Spleen (tissue), 7 donors: ENCODE data around the gene DNAL4.

Experiments used
- CTCF ChIP-seq, 11 experiments: fragments of 200-600 bp in 7 of 11; fragments of 450-650 bp in 4 of 11; sonication (generic) in 4 of 11; IDR thresholded peaks in 8 of 11; conservative IDR thresholded peaks in 3 of 11; 1 replicate in 7 of 11; 2 replicates in 4 of 11; pipeline versions ENCODE4 v1.4.0 to v1.8.0; 2016 to 2021; ENCODE audit warnings: antibody characterized with exemption in 11 of 11, inconsistent platforms in 4 of 11, mild to moderate bottlenecking in 1 of 11
- POLR2A ChIP-seq, 3 donors: fragments of 450-650 bp; IDR thresholded peaks; one replicate each; pipeline ENCODE4 v1.5.1; 2017; ENCODE audit warnings: antibody characterized with exemption in 3 of 3, mild to moderate bottlenecking in 1 of 3
- POLR2AphosphoS5 ChIP-seq, 3 donors: sonication (generic); formaldehyde crosslinking; IDR thresholded peaks; one replicate each; pipeline ENCODE4 v1.5.1; 2017; ENCODE audit warnings: antibody characterized with exemption in 3 of 3
- donor health status: DM: no; HTN: no; CAD: no; lungs with moderate emphysema.
- donor health status: DM: no; HTN: no; CAD: no.
- donor health status: DM: no; HTN: no; CAD: no.

- TF ChIP-seq CTCF (IDR thresholded peaks at IDR 0.05 in 8 of 11, conservative IDR thresholded peaks at IDR 0.05 in 3 of 11) (no peak), POLR2A (IDR thresholded peaks at IDR 0.05) (no peak), POLR2AphosphoS5 (IDR thresholded peaks at IDR 0.05) (no peak)
Observed at GRCh38 chr22:38789606-38790005, 4.3 kb downstream of the DNAL4 start.
